HG03432 (cell line): ENCODE data around the gene SEC22C.
"Not testable (repeated sequence)": the region's sequence is repeated elsewhere in the genome, so short reads cannot be mapped to it uniquely, and the experiment has no call there.

Source experiments
- ATAC-seq: cut with Tn5 transposase; IDR thresholded peaks from one replicate; pipeline ENCODE4 v1.9.1; 2021; ENCODE audit warnings: mild to moderate bottlenecking, moderate library complexity; ENCODE audit not compliant: unreplicated experiment

SEC22C gene

GRCh38 chr3:42581709-42582473 lies at the start of gene SEC22C:
SEC22C (minus strand) TSS chr3:42581967; CDS start chr3:42569046, 12,921 bp downstream.
- peak; percentile 97 for ATAC-seq

- no peak for ATAC-seq
Observed at GRCh38 chr3:42613462-42613861, 31.7 kb upstream of the SEC22C start.

GRCh38 chr3:42612928-42613327 lies 31.2 kb upstream of the SEC22C start:
- peak; percentile 88 for ATAC-seq

- ATAC-seq, result no peak
Observed at GRCh38 chr3:42612217-42612616, 30.4 kb upstream of the SEC22C start.

- ATAC-seq, result no peak
Observed at GRCh38 chr3:42610976-42611375, 29.2 kb upstream of the SEC22C start.

GRCh38 chr3:42608581-42608980 lies 26.8 kb upstream of the SEC22C start:
- no peak for ATAC-seq

GRCh38 chr3:42605546-42606173 lies 23.9 kb upstream of the SEC22C start:
- no peak for ATAC-seq

GRCh38 chr3:42602961-42603360 lies 21.2 kb upstream of the SEC22C start:
- no peak for ATAC-seq

- ATAC-seq, result no peak
Observed at GRCh38 chr3:42601896-42602581, 20.3 kb upstream of the SEC22C start.

- ATAC-seq, result peak; percentile 28
Observed at GRCh38 chr3:42600958-42601675, 19.4 kb upstream of the SEC22C start.

- peak; percentile 89 for ATAC-seq
Observed at GRCh38 chr3:42600111-42600957, 18.6 kb upstream of the SEC22C start, which contains the start of gene NKTR. NKTR (plus strand) TSS chr3:42600686; CDS start chr3:42601007, 321 bp downstream.

GRCh38 chr3:42597098-42597497 lies 15.3 kb upstream of the SEC22C start:
- not testable (repeated sequence) for ATAC-seq

- no peak for ATAC-seq
Observed at GRCh38 chr3:42595682-42596081, 13.9 kb upstream of the SEC22C start.

GRCh38 chr3:42593635-42594034 lies 11.9 kb upstream of the SEC22C start:
- ATAC-seq, result no peak

GRCh38 chr3:42591811-42592210 lies 10.0 kb upstream of the SEC22C start:
- ATAC-seq, result no peak

GRCh38 chr3:42590989-42591756 lies 9.4 kb upstream of the SEC22C start:
- ATAC-seq, result no peak

- no peak for ATAC-seq
Observed at GRCh38 chr3:42589382-42590109, 7.8 kb upstream of the SEC22C start.

GRCh38 chr3:42588625-42589024 lies 6.9 kb upstream of the SEC22C start:
- no peak for ATAC-seq
